HTERT RPE-1 (cell line): Measurements from ENCODE around the gene EYA4.

ENCODE experiments used
- in situ Hi-C: fragments of 300-500 bp; cut with MboI; formaldehyde crosslinking; loops from 4 replicates; pipeline ENCODE4 v1.14.3; 2020; ENCODE audit warnings: low sequenced_read_pairs

The EYA4 gene

GRCh38 chr6:133340557-133340956 lies 99.4 kb downstream of the EYA4 start:
- in situ Hi-C loops, result no loop called here

DNA sequence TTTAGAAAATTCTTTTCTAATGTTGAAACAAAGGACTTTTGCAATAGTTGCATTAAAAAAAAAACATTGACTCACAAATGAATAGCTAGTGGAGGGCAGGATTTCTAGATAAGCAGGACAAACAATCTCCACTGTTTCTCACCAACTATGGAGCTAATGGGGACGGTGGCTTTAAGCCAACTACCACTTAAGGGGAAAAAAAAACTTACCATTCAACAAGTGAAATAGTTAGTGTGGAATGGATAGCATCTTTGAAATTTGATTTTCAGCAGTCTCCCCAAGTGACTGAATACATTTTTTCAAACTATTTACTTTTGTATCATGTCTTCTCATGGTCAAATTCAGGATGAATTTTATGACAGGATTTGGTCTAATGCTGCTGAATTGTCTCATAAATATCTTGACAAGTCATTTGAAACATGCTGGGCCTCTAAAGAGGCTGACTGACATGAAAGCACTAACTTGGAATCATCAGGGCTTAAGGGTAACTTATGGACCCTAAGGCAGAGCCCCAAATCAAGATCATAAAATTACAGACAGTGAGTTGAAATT lies 100.5 kb downstream of the EYA4 start:
- in situ Hi-C loops, result no loop called here

DNA sequence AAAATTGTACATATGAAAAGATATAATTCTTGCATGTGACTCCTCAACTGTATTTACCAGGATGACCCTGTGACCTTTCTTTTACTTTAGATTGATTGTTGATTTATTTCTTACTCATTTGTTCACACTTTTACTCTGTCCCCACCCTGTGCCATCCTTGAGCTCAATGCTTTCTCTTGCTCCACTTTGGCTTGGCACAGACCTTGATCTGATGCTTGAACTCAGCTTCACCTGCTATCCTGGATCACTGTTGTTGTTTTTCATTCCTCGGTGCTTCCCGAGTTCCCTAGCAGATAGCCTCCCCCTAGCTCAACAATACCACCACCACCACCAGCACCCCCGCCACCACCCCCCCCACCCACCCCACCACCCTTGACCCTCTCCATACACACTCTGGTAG lies 102.1 kb downstream of the EYA4 start:
- in situ Hi-C loops, result no loop called here

DNA sequence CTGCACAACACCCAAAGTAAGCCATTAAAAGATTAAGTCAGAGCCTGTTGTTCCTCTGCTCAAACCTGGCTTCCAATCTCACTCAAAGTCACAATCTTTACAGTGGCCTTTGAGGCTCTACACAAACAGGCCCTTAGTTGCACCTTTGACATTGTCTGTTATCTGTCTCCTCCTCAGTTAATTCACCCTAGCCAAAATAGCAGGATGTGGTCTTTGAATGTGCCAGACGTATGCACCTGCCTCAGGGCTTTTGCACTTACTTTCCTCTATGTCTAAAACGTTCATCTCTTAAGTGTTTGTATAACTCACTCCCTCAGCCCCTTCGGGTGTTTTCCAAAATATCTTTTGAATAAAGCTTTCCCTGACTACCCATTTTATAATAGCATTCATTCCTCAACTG lies 107.7 kb downstream of the EYA4 start:
- in situ Hi-C loops, result no loop called here

- in situ Hi-C loops, result no loop called here
These were observed 109.8 kb downstream of the EYA4 start for GRCh38 chr6:133350928-133351327.

- in situ Hi-C loops, result no loop called here
These were observed 110.9 kb downstream of the EYA4 start for GRCh38 chr6:133352046-133352445.

GRCh38 chr6:133353061-133353460 lies 111.9 kb downstream of the EYA4 start:
- in situ Hi-C loops, result no loop called here

GRCh38 chr6:133355922-133356321 lies 114.8 kb downstream of the EYA4 start:
- in situ Hi-C loops, result no loop called here

DNA sequence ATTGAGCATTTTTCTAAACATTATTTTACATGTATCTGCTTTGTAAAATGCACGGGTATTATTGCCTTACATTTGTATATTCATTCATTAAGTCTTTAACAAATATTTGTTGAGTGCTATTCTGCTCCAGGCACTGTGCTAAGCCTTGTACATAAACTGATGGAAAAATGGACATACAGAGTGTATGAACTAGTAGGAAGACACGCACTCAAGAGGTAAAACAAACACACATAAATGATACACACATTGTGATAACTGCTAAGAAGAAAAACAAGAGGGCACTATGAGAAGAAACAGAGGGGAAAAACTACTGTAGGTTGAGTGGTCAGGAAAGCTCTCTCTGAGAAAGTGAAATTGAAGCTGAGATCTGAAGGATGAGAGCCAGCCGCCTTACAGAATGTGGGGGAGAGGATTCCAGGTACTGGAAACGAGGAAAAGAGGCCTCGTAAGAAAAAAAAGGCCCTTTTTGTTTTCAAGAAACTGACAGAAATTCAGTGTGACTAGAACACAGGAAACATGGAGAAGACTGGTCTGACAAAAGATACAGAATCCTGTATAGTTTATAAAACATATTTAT lies 117.5 kb downstream of the EYA4 start:
- in situ Hi-C loops, result no loop called here

GRCh38 chr6:133359256-133359655 lies 118.1 kb downstream of the EYA4 start:
- in situ Hi-C loops, result no loop called here

DNA sequence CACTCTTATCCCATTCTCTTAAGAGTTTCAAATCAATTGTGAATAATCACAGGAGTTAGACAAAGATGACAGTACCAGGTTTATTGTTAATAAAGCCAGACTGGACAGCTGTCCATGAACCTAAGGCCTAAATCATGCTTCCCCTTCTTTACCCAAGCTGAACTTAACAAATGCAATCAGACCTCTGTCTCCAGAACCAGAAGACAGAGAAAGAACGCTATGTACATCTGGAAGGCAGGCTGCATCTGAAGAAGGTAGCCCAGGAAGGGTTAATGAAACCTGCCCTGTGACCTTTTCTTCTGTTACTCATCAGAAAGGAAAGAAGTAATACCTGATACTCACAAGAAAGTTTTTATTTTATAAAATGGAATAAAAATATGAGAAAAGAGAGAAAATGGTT lies 118.6 kb downstream of the EYA4 start:
- in situ Hi-C loops, result no loop called here

DNA sequence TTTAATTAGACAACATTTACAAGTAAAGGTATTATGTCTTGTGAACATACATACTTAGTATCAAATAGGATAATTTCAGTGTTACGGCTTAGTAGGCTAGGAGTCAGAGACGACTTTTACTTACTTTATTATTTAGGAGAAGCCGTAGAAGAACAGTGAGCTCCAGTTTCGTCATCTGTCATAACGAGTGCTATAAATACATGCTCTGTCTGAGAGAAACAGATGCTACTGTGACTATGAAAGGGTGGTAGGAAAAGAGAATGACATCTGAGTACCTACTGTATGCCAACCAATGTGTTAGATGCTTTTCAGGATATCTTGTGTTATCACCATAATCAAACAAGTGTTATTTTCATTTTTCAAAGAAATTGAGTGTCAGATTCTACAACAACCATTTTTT lies 119.0 kb downstream of the EYA4 start:
- in situ Hi-C loops, result no loop called here

DNA sequence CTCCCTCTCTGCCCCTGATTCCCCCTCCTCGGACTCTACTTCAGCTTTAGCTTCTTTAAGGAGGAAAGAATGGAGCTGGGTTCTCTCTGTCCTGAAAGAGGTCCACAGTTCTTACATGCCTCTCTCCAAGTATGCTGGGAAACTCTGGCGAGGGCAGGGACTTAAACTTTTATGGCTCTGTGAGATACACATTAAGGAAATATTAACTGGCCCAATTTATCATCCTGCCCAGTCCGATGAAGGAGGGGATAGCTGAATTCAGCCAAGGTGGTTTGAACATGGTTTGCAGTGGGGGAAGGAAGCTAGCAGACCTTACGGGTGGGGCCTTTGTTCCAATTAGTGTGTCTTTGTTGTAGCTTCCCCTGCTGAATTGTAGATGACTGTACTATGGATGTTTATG lies 121.7 kb downstream of the EYA4 start:
- in situ Hi-C loops, result no loop called here

DNA sequence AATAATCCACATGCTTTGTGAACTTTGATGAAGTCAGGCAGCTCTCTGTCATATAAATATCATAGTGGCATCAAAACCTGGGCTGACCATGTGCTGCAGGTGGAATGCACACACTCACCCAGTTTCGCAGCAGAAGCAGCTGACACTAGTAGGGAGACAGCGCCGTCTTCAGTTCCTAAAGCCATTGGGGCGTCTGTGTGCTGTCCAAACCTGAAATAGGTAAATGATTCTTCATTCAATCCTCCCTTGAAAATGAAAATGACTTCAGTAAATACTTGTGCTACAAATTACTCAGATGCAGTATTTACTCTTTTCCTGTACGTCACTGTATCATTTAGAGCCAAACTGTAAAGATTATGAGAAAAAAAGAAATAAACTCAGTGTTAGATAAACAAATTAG lies 127.5 kb downstream of the EYA4 start:
- in situ Hi-C loops, result no loop called here

- in situ Hi-C loops, result no loop called here
These were observed 128.7 kb downstream of the EYA4 start for GRCh38 chr6:133369773-133370272.

- in situ Hi-C loops, result no loop called here
These were observed 135.6 kb downstream of the EYA4 start for GRCh38 chr6:133376743-133377142.

- in situ Hi-C loops, result no loop called here
These were observed 136.1 kb downstream of the EYA4 start for GRCh38 chr6:133377219-133377618.

DNA sequence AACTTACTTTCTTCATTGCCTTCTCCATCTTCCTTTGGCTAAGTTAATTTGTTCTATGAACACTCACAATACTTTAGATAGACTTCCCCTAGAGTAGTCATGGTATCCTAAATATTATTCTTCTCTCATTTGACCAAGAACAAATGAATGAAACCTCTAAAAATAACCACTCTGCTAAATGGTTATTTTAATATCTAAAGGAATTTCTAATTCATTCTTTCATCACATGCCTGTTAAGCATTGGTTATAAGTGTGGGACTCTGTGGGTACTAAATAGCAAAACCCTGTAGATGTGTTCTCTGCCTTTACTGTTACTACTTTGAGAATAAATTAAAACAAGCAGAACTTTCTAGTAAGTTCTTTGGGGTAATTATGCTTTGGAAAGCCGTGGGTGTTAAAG lies 138.9 kb downstream of the EYA4 start:
- in situ Hi-C loops, result no loop called here

DNA sequence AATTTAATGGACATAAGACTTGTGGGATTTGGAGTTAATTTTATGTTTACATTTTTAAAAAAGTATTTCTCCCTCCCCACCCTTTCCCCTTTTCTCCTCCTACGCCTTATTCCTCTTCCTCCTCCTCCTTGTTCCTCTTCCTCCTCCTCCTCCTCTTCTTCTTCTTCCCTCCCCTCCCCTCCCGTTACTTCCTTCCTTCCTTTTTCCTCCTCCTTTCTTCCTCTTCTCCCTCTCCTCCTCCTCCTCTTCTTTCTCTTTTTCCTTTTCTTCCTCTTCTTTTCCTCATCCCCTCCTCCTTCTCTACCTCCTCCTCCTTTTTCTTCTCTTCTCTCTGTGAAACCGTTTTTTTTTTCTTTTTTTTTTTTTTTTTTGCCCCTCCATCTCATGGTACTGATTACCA lies 139.6 kb downstream of the EYA4 start:
- in situ Hi-C loops, result no loop called here

DNA sequence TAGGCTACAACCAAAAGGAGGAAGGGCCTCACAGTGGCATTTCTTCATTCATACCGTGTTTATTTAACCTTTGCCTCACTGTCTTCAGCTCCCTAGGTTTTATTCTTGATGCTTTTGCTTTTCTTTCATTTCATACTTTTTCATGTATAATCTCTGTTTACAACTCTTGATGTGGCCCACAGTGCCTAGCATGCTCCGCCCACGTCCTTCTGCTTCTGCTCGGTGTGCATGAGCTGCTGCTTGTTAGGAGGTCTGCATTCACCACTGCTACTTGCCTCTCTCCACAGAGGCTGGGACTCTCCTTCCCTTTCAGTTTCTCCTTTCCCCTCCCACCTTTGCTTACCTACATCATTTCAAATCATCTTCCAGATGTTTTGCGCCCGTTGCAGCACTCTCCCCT lies 147.6 kb downstream of the EYA4 start:
- in situ Hi-C loops, result no loop called here

- in situ Hi-C loops, result no loop called here
These were observed 149.0 kb downstream of the EYA4 start for GRCh38 chr6:133390168-133390567.

DNA sequence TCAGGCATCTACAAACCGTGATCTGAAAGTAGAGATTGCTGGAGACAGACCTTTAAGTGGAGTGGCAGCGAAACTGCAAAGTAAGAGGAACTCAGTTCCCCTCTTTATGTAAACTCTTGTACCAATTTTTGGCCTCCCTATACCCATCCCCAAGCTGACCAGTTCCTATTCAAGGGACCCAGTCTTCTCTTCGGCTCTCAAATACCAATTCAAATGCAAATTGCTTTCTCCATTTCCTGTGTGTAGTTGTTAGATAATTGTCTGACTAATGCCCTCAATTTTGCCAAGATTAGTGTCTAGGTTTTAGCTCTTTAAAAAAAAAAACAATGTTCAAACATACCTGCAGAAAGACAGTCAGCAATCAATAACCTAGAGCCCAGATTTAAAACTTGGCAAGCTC lies 150.9 kb downstream of the EYA4 start:
- in situ Hi-C loops, result no loop called here

- in situ Hi-C loops, result no loop called here
These were observed 151.5 kb downstream of the EYA4 start for GRCh38 chr6:133392641-133393040.
